ENCODE measurements around the gene SLC2A5. TPM values are rescaled to one million over a fixed set of nuclear protein-coding genes. Genes with fewer than 3 reads are reported as not detected.
"Not testable (repeated sequence)": the region's sequence is repeated elsewhere in the genome, so short reads cannot be mapped to it uniquely, and the experiment has no call there.

SLC2A5 gene
- total RNA-seq, 2 experiments from 2014 or later, result not detected

DNA sequence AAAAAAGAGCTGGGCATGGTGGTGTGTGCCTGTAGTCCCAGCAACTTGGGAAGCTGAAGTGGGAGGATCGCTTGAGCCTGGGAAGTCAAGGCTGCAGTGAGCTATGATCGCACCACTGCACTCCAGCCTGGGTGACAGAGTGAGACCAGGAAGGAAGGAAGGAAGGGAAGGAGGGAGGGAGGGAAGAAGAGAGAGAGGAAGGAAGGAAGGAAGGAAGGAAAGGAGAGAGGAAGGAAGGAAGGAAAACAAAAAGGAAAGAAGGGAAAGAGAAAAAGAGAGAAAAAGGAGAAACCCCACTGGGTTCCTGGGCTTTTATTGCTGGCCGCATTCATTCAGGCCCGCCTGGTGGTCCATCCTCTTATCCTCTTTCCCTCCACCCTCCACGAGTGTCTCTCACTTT is 53.0 kb downstream of the SLC2A5 start:
- CTCF ChIA-PET, result no interaction called here
- POLR2A ChIA-PET, result no interaction called here

GRCh38 chr1:9014475-9015375 is 54.7 kb downstream of the SLC2A5 start:
- ChIA-PET CTCF (interaction anchor here (0.7 to 1.6 kb wide), 3 partner anchors 10 to 222 kb away, joined by 3 to 9 read pairs (median 3); no protein-coding TSS in a partner anchor), POLR2A (interaction anchor here (0.6 kb wide), 1 partner anchor 10 kb away, joined by 3 read pairs; no protein-coding TSS in a partner anchor)

DNA sequence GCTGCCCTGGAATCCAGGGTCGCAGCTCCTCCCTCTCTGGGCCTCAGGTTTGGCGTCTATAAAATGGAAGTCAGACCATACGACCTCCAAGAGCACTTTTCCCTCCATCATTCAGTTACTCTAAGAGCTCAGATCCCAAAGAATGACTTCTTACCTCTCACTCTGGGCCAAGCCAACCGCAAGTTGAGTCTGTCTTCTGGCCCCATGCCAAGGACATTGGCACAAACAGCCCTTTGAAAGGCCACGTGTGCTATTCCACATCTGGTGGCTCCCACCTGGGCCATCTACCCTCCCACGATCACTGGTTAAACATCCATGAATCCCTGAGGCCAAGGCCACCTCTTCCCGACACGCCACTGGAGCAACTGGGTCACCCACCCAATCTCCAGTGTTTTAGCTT is 55.6 kb downstream of the SLC2A5 start:
- POLR2A ChIA-PET, result interaction anchor here (0.6 kb wide), 1 partner anchor 9 kb away, joined by 3 read pairs; no protein-coding TSS in a partner anchor
- CTCF ChIA-PET, result interaction anchor here (0.6 kb wide), 1 partner anchor 9 kb away, joined by 3 read pairs; no protein-coding TSS in a partner anchor

GRCh38 chr1:9010781-9011323 is 58.6 kb downstream of the SLC2A5 start:
- POLR2A ChIA-PET, result no interaction called here
- CTCF ChIA-PET, result interaction anchor here (1.1 kb wide), 1 partner anchor 94 kb away, joined by 3 read pairs; no protein-coding TSS in a partner anchor

- CTCF ChIA-PET, result no interaction called here
- POLR2A ChIA-PET, result no interaction called here
Observed at GRCh38 chr1:9009438-9010370, 59.7 kb downstream of the SLC2A5 start.

GRCh38 chr1:9008236-9008635 is 61.2 kb downstream of the SLC2A5 start:
- POLR2A ChIA-PET, result no interaction called here
- CTCF ChIA-PET, result no interaction called here

DNA sequence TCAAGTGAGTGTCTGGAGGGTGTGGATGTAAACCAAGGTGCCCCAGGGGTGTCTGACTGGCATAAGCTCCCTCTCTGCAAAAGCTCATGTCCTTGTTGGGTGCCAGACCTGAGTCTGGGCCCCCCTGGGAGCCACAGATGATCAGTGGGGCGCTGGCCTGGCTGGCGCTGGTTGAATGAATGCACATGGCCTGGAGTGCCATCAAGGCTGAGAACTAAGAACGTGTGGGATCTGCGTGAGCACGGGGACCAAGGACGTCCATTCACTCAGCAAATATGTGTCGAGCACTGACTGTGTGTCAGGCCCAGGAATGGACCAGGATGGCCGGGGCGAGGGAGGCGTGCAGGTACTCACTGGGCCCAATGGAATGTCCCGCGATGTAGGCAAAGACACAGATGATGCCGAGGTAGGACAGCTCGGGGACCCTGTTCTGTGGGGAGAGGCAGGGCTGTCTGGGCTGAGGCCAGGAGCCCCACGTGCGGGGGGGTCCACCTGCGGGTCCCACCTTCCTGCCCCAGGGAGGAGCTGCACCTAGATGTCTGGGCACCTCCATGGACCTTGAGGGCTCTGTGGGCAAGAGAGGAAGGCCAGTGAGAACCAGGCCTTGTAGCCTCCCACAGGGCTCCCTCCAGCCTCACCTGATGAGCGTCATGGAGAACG is 62.3 kb downstream of the SLC2A5 start:
- ChIA-PET CTCF (interaction anchor here (0.9 to 4.6 kb wide), 2 partner anchors 64 to 88 kb away, joined by 3 to 54 read pairs; no protein-coding TSS in a partner anchor), POLR2A (no interaction called here)

DNA sequence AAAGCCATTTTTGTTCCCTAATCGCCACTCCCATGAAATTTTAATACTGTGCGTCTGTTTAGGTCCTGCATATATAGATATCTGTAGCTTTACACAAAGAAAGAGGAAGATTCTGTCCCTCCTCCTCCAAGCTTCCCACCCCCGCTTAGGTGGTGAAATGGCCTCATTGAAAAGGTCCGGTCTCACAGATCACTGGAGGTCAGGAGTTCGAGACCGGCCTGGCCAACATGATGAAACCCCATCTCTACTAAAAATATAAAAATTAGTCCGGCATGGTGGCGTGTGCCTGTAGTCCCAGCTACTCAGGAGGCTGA is 64.1 kb downstream of the SLC2A5 start:
- POLR2A ChIA-PET, result interaction anchor here (0.9 kb wide), 1 partner anchor 126 kb away, joined by 4 read pairs; the partner anchor contains the start of gene ENO1
- CTCF ChIA-PET, result interaction anchor here (0.7 to 4.6 kb wide), 30 partner anchors 10 to 197 kb away, joined by 3 to 54 read pairs (median 5); partner anchors contain the start of gene CA6

DNA sequence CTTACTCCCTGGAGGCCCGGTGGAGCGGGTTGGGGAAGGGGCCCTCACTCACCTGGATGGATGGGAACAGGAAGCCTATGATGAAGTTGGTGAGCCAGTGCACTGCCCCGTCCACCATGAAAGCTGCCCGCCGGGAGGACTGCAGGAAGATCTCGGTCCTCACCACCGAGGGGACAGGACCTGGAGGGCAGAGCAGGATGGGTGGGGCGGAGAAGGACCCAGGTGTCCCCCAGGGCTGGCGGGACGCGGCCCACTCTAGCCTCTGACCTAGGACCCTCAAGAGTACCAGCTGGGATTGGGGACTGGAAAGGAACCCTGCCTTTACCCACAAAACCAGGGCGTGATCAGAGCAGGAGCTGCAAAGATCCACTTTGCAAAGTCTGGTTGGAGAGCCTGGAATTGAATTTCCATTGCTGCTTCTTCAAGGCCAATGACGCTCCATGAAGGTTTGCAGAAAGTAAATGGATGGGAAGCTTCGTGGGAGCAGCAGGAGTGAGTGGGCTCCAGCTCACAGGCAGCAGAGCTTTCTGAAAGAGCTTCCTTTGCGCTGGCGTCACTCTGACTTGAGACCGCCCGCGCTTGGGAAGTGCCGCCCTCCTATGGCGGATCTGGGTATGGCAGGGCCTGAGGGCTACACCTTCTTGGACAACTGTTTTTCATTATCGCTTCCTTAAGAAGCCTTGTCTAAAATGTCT is 64.6 kb downstream of the SLC2A5 start:
- ChIA-PET CTCF (interaction anchor here (0.6 to 4.6 kb wide), 37 partner anchors 9 to 198 kb away, joined by 3 to 54 read pairs (median 4); partner anchors contain the start of gene CA6), POLR2A (interaction anchor here (0.7 to 0.9 kb wide), 2 partner anchors 9 to 126 kb away, joined by 3 to 4 read pairs; partner anchors contain the start of gene ENO1)

DNA sequence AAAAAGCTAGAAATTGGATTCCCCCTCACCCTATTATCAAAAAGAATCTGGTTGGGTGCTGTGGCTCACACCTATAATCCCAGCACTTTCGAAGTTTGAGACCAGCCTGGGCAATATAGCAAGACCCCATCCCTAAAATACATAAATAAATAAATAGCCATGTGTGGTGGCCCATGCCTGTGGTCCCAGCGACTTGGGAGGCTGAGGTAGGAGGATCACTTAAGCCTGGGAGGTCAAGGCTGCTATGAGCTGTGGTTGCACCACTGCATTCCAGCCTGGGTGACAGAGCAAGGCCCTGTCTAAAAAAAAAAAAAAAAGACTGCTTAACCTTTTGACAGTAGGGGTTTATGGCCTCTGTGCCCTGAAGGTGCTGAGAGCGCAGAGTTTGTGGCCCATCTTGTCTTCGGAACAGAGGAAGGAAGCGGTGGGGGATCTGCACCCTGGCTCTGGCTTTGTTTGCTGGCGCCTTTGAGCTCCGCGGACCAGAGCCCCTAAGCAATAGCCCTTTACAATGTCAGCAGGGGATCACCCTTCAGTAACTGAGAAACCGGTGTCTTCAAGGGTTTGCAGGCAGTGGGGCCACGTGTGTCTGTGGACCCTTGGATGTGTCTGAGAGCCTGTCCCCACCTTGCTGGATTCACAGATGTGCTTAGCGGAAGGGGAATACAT is 65.3 kb downstream of the SLC2A5 start:
- ChIA-PET CTCF (interaction anchor here (0.6 to 4.6 kb wide), 18 partner anchors 15 to 532 kb away, joined by 3 to 54 read pairs (median 4); partner anchors contain the start of gene CA6), POLR2A (interaction anchor here (0.7 kb wide), 1 partner anchor 10 kb away, joined by 3 read pairs; no protein-coding TSS in a partner anchor)

- POLR2A ChIA-PET, CTCF ChIA-PET: not testable (repeated sequence)
Observed at GRCh38 chr1:9002215-9002560, 67.2 kb downstream of the SLC2A5 start.

DNA sequence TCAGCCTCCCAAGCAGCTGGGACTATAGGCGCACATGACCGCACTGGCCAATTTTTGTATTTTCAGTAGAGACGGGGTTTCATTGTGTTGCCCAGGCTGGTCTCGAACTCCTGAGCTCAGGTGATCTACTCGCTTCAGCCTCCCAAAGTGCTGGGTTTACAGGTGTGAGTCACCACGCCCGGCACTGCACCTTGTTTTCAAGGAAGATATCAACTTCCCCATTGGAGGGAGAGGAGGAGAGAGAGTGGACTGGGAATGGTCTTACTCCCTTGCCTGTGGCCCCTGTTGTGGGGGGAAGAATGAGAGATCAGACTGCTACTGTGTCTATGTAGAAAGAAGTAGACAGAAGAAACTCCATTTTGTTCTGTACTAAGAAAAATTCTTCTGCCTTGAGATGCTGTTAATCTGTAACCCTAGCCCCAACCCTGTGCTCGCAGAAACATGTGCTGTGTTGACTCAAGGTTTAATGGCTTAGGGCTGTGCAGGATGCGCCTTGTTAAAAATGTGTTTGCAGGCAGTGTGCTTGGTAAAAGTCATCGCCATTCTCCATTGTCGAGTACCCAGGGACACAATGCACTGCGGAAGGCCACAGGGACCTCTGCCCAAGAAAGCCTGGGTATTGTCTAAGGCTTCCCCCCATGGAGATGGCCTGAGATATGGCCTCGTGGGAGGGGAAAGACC is 67.8 kb downstream of the SLC2A5 start:
- CTCF ChIA-PET, result interaction anchor here (0.6 kb wide), 1 partner anchor 216 kb away, joined by 3 read pairs; no protein-coding TSS in a partner anchor

DNA sequence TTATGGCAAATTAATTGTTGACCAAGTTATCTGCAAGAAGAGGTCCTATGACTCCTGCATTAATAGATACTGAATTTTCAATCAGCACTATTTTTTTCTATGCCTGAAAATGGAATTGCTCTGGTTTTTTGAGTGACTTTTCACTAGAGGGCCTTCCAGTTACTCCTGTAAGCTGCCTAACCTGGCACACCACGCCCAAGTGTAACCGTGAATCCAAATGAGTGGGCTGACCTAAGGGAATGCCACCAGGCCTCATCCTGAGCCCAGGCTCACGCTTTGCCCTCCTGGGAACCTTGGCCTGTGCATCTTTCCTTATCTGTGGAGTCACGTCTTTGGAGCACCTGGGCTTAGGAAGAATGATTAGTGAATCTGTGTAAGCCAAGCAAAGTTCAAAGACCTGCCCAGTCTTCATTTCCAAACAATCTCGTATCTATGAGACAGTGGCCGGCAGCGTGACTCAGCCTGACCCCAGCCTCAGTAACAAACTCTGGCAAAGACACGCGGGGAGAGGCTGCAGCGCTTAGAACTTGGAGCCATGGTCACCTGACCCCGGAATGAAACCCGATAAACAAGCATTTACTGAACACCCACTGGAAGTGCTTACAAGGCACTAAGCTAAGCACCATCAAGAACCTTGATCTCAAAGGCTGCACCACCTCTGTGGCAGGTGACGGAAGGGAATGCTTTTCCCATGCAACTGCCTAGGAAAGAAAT is 75.3 kb downstream of the SLC2A5 start:
- POLR2A ChIA-PET, result not testable (repeated sequence)
- CTCF ChIA-PET, result interaction anchor here (3.4 kb wide), 1 partner anchor 76 kb away, joined by 11 read pairs; no protein-coding TSS in a partner anchor

More for the DNA sequence above, 67.8 kb downstream of the SLC2A5 start:
- POLR2A ChIA-PET, result not testable (repeated sequence)

- CTCF ChIA-PET, result interaction anchor here (3.4 kb wide), 1 partner anchor 75 kb away, joined by 11 read pairs; no protein-coding TSS in a partner anchor
- POLR2A ChIA-PET, result no interaction called here
Observed at GRCh38 chr1:8992936-8993687, 76.3 kb downstream of the SLC2A5 start.

DNA sequence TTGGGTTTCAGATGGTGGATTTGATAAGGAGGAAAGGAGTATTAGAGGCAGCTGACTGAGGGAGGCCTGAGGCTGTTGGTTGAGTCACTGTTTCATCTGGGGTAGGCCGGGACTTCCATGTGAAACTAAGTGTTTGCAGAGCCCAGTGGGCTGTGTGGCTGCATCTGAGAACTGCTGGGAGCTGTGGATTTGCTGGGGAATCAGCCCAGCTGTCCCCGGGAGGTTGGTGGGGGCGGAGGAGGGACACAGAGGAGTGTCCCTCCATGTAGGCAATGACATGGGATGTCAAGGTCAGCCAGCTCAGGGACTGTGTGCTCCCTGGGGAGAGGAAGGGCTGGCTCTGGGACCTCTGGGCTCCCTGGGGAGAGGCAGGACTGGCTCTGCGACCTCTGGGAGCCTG is 79.6 kb downstream of the SLC2A5 start:
- ChIA-PET POLR2A (no interaction called here), CTCF (interaction anchor here (0.7 to 6.0 kb wide), 6 partner anchors 10 to 75 kb away, joined by 3 to 55 read pairs (median 6); no protein-coding TSS in a partner anchor)

- POLR2A ChIA-PET, result no interaction called here
- CTCF ChIA-PET, result interaction anchor here (0.9 to 6.0 kb wide), 5 partner anchors 16 to 74 kb away, joined by 3 to 55 read pairs (median 10); no protein-coding TSS in a partner anchor
Observed at GRCh38 chr1:8989061-8989460, 80.4 kb downstream of the SLC2A5 start.

Data from activated CD8-positive, alpha-beta memory T cell treated with anti-CD3 and anti-CD28 coated beads for 36 hours (primary cell).